ENCODE results near the gene PLEKHA4.

DNA sequence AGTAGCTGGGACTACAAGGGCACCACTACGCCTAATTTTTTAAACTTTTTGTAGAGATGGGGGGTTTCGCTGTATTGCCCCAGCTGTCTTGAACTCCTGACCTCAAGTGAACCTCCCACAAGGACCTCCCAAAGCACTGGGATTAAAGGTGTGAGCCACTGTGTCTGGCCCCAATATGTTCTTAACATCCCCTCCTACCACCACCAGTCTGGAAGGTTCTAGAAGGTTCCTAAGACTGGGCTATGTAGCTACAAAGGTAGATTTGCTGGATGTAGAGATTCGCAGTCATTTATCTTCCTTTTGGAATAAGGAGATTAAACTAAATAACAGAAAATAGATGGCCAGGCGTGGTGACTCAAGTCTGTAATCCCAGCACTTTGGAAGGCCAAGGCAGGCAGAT, 37.5 kb downstream of the PLEKHA4 start:
- TF ChIP-seq EZH2phosphoT487 (IDR thresholded peaks at IDR 0.05; ENCODE audit: low read length) (no peak), EZH2 (optimal IDR thresholded peaks at IDR 0.05; ENCODE audit: low read depth, low read length) (no peak)
- TF ChIP-seq, protein P1, sequence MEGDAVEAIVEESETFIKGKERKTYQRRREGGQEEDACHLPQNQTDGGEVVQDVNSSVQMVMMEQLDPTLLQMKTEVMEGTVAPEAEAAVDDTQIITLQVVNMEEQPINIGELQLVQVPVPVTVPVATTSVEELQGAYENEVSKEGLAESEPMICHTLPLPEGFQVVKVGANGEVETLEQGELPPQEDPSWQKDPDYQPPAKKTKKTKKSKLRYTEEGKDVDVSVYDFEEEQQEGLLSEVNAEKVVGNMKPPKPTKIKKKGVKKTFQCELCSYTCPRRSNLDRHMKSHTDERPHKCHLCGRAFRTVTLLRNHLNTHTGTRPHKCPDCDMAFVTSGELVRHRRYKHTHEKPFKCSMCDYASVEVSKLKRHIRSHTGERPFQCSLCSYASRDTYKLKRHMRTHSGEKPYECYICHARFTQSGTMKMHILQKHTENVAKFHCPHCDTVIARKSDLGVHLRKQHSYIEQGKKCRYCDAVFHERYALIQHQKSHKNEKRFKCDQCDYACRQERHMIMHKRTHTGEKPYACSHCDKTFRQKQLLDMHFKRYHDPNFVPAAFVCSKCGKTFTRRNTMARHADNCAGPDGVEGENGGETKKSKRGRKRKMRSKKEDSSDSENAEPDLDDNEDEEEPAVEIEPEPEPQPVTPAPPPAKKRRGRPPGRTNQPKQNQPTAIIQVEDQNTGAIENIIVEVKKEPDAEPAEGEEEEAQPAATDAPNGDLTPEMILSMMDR (IDR thresholded peaks at IDR 0.05; ENCODE audit: low read length) = no peak

Measured in MM.1S (cell line).